H1 (cell line): ENCODE measurements around the gene TNRC6A.

ENCODE experiments used
- CTCF ChIP-seq, 3 experiments: IDR thresholded peaks; 1 replicate in 2 of 3; 2 replicates in 1 of 3; pipeline versions ENCODE4 v1.5.1 to v1.6.1; 2011; ENCODE audit warnings: low read length in 3 of 3, mild to moderate bottlenecking in 3 of 3, inconsistent platforms in 2 of 3, low read depth in 1 of 3, moderate library complexity in 1 of 3; ENCODE audit not compliant: insufficient read depth in 1 of 3; ENCODE audit errors: control extremely low read depth in 1 of 3
- EZH2 ChIP-seq: fragments of 200-600 bp; sonication (generic); IDR thresholded peaks from 2 replicates; pipeline ENCODE4 v1.7.1; 2012; ENCODE audit warnings: low read depth, mild to moderate bottlenecking, moderate library complexity, low read length, inconsistent platforms; ENCODE audit not compliant: severe bottlenecking
- RXRA ChIP-seq: IDR thresholded peaks from 2 replicates; pipeline ENCODE4 v1.6.1; 2011; ENCODE audit warnings: low read depth, mild to moderate bottlenecking, low read length, moderate library complexity; ENCODE audit not compliant: insufficient read depth
- TF ChIP-seq, protein P1 (sequence below): IDR thresholded peaks from 2 replicates; pipeline ENCODE4 v1.6.1; 2012; ENCODE audit warnings: inconsistent platforms

DNA sequence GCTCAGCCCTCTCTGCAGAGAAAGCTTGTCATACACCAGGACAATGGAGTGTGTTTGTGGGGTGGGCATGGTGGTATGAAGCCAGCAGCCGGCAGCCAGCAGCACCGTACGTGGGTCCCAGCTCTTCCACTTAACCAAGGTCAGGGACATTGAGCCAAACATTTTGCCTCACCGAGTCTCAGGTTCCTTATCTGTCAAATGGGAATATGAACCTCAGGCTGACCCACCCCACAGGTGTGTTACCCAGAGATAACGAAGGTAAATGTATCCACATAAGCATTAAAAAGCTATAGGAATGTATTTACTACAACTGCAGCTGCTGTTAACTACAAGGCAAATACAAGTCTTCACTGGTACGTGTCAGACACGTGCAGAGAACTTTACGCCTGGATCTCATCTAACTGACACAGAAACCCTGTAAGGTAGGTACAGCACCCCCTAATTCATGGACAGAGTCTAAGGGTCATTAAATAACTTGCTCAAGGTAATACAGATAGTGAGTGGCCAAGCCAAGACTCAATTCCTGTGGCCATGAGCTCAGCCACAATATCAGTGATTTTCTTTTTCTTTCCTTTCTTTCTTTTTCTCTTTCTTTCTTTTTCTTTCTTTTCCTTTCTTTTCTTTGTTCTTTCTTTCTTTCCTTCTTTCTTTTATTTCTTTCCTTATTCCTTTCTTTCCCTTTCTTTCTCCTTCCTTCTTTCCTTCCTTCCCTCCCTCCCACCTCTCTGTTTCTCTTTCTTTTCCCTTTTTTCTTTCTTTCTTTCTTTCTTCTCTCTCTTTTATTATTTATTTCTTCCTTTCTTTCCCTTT is 117.3 kb downstream of the TNRC6A start:
- no peak for TF ChIP-seq CTCF (IDR thresholded peaks at IDR 0.05; ENCODE audit: control extremely low read depth in 1 of 3, insufficient read depth in 1 of 3, low read depth in 1 of 3, low read length in 3 of 3)
- no peak for TF ChIP-seq EZH2
- TF ChIP-seq RXRA, result no peak
- TF ChIP-seq, protein P1, sequence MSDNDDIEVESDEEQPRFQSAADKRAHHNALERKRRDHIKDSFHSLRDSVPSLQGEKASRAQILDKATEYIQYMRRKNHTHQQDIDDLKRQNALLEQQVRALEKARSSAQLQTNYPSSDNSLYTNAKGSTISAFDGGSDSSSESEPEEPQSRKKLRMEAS, result no peak
